GM18499 (cell line): ENCODE results near the gene PPP1R12A.
A peak's percentile ranks its signal among the peaks of the same experiment; 100 is the strongest.

Experiments
- ATAC-seq: cut with Tn5 transposase; IDR thresholded peaks from one replicate; pipeline ENCODE4 v1.9.1; 2021; ENCODE audit warnings: moderate number of reproducible peaks; ENCODE audit not compliant: insufficient read depth, unreplicated experiment

The PPP1R12A gene

GRCh38 chr12:79936670-79937069, 1.8 kb upstream of the PPP1R12A start:
- ATAC-seq = no peak

DNA sequence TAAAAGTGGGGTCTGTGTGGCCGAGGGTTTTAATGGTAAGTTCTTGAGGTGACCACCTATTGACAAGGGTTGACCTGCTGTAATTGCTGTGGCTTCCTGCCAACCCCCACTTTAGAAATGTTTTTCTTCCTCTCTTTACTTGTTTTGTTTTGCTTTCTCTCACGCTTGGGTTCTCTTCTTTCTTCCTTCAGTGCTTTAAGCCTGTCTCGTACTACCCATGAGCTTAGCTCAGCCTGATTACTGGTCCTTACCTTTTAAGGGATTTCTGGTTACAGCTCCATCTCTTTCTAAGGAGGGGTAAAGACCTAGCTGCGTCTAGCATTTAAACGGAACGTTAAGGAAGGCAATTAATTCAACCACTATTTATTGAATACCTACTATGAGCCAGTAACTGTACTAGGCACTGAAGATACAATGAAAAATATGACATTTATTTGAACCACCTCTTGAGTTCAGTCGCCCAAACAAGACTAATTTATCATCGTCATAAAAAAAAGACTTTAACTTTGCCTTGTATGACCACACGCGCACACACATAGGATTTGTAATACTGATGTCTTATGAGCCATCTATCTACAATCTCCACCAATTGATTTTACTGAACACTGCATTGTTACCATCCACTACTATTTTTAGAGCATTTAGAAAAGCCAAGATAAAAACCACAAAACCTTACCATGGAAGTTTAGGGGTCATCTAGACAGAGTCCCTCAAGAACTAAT, 888 bp upstream of the PPP1R12A start:
- ATAC-seq = peak; percentile 24

DNA sequence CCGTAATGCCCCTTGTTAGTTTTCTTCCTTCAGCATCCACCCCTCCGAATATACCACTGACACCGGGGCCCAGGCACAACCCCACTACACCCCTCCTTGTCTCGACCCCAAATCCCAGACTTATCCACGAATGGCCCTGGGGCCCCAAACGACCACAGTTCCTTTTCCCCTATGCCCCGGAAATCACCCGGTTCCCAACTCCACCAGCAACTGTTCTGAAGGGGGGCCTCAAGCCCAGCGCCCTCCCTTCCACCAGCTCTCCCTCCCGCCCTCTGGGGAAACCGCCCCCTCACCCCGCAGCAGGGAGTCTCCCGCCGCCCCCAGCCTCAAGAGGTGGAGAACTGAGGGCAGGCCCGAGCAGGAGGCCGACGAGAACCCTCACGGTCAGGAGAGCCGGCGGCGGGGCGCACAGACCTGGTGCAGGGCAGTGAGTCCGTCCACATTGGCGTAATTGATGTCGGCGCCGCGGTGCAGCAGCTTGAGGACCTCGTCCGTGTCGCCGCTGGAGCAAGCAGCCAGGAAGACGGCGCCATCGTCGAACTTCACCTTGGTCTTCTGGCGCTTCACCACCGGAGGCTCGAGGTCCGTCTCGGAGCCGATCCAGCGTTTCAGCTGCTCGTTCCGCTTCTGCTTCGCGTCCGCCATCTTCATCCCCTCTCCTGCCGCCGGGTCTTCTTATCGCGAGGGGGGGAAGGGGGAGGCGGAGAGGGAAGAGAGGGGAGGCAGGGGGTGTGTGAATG, 446 bp downstream of the PPP1R12A start:
- peak; percentile 0 for ATAC-seq

GRCh38 chr12:79933532-79934264, 1.2 kb downstream of the PPP1R12A start:
- ATAC-seq = no peak

DNA sequence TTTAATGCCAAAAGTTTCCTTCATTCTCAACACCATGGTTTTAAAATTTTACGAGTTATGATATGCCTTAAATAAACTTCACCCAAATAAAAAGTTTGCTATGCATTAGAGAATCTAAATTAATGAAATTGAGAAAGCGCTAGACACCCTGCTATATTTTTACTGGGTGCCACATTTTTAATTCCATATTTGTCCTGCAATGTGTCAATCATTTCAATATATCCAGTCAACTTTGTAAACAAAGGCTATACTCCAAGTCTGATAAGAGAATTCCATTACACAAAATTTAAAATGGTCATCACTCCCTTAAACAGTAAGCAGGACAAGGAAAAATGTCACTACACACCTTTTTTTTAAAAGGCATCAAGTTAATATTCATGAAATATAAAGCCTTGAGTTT, 1.9 kb downstream of the PPP1R12A start:
- no peak for ATAC-seq

- no peak for ATAC-seq
These were observed 2.5 kb downstream of the PPP1R12A start for GRCh38 chr12:79932357-79932756.

GRCh38 chr12:79929065-79929464, 5.8 kb downstream of the PPP1R12A start:
- no peak for ATAC-seq

DNA sequence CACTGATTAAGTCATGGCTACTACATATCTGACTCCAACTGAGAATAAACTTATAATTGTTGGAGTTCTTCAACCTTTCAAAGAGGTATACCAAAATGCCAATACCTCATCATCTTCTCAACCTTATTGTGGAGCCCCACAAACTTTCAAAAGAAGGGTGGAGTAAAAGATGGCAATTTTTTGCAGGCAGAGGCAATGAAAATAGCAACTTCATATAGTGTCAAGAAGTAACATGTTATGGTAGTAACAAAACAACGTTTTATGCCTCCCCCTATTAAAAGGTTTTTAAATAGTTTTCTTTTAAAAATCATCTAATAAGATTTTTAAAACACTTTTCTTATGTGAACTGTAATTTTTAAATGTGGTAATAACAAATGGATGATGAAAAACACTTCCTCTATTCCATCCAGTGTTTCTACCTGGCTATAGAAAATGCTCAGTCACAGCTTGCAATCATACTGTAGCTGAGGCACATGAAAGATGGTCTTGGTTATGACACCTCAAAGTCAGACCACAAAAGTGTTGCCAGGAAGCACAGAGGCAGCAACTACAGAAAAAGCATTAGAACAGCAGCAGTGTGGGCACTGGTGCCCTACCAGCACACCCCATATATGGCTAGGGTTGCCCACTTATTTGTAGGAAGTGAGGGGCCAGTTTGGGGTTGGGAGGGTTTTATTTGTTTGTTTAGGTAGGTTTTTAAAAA, 7.0 kb downstream of the PPP1R12A start:
- peak; percentile 98 for ATAC-seq

DNA sequence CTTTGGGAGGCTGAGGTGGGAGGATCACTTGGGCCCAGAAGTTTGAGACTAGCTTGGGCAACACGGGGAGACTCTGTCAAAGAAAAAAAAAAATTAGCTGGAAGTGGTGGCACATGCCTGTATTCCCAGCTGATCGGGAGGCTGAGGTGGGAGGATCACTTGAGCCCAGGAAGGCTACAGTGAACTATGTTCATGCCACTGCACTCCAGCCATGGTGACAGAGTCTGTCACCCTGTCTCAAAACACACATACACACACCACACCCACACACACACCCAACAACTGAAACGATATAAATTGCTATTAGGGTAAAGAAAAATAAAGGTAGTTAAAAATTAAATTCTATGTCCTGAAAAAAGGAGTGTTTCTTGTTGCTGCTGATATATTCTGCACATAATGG, 7.9 kb downstream of the PPP1R12A start:
- no peak for ATAC-seq

DNA sequence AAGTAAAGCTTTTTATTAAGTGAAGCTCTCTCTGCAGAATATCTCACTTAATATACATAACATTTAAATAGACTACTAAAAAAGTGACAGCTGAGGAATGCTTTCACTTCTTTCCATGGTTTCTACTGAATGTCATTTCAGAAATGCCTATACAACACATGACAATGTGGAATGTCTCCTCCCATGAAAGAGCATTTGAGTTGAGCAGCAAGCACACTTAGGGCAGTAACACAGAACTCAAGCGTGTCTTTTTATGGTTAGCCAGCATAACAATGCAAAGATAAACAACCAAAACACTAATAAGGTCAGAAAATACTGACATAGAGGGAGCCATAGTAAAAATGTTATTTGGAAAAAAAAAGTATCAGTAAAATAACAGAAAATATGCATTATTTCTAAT, 9.4 kb downstream of the PPP1R12A start:
- no peak for ATAC-seq

DNA sequence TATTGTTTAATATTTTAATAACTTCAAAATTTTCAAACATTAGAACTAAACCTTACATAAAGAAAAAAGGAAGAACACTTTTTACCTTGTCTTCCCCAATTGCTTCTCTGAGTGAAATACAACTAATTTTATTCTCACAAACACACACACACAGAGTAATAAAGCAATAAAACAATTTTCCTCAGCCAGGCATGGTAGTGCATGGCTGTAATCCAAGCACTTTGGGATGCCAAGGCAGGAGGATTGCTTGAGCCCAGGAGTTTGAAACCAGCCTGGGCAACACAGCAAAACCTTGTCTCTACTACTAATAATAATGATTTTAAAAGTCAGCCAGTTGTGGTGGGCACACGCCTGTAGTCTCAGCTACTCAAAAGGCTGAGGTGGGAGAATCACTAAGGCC, 13.1 kb downstream of the PPP1R12A start:
- no peak for ATAC-seq

- no peak for ATAC-seq
These were observed 14.3 kb downstream of the PPP1R12A start for GRCh38 chr12:79920421-79921238.

DNA sequence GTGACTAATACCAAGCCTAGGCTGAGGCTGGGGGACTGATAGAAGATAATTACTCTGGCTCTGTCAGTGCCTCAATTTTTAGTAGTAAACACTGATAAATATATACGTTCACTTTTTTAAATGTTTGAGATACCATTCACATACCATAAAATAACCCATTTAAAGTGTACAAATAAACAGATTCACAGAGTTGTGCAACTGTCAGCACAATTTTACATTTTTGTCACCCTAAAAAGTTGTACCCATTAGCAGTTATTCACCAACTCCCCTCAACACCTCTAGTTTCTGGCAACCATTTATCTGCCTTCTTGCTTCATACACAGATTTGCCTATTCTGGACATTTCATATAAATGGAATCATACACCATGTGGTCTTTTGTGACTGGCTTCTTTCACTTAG, 15.1 kb downstream of the PPP1R12A start:
- no peak for ATAC-seq

GRCh38 chr12:79916826-79917225, 18.1 kb downstream of the PPP1R12A start:
- ATAC-seq = no peak

DNA sequence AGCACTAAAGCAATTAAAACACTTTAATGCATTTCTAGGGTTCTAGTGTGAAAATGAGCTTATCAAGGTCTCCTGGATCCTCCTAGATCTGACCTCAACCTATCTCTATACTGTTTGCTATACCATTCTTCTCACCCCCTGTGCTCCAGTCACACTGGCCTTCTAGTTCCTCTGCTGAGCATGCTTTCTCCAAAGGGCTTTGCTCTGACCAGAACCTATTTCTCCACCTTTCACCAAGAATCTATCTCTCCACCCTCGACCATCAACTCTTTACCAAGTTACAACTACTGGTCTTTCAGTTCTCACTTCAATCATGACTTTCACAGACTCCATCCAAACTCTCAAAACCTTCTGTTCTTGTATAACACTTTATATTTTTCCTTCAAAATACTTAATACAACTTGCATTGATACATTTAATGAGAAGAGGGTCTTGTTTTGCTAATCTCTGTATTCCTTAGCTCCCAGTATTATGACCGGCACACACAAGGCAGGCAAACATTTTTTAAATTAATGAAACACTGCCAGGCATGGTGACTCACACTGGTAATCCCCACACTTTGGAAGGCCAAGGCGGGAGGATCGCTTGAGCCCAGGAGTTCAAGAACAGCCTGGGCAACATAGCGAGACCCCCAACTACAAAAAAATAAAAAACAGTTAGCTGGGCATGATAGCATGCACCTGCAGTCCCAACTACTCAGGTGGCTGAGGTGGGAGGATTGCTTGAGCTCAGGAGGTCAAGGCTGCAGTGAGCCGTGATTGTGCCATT, 22.8 kb downstream of the PPP1R12A start:
- no peak for ATAC-seq

DNA sequence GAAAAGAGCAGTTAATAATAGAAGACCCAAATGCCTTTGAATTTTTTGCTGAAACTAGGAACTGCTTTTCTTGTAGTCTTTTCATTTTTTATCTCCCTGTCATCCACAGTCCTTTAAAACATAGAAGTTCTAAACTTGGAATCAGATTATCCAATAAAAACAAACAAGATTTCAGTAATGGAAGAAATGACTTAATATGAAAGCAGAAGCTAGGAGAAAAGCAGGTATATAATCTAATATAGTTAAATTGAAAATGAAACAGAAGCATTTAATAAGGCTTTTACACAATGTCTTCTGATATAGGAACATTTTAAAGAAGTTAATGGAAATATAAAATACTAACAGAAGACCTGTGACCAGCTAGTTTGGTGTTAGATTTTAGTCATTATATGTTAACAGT, 26.5 kb downstream of the PPP1R12A start:
- no peak for ATAC-seq

GRCh38 chr12:79901506-79901905, 33.4 kb downstream of the PPP1R12A start:
- ATAC-seq = no peak

- ATAC-seq = no peak
These were observed 33.9 kb downstream of the PPP1R12A start for GRCh38 chr12:79900951-79901350.

DNA sequence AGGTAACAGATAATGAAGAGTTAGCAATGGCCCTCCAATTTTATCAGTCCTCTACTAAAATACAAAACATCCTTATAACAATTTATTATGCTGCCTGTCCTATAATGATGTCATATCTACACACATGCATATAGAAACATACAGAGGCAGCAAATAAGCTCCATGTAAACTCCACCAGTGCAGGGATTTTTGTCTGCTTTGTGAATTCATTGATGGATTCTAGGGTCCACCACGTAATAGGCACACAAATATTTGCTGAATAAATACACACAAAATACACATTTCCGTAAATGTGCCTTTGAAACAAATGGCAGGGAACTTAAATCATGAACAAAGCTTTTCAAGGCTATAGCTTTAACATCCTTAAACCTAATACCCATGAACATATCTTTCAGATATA, 34.7 kb downstream of the PPP1R12A start:
- ATAC-seq = no peak
